ENCODE measurements around the gene HSPB7. TPM values are rescaled to one million over a fixed set of nuclear protein-coding genes. Genes with fewer than 3 reads are reported as not detected.

HSPB7 gene
- total RNA-seq, 6 experiments from 2014 or later, result 15.5 to 40.6 (median 33.0) TPM

GRCh38 chr1:15965228-15965767 is 52.5 kb downstream of the HSPB7 start:
- Mint-ChIP-seq H3K27ac (peak overlapping the region; percentile 72), H3K4me3 (peak overlapping the region; percentile 75; the same call in 1 of the 2 replicates), H3K36me3 (ENCODE audit: low read depth) (peaks cover 22% of the 10 kb centered on the region), H3K27me3 (ENCODE audit: insufficient read depth) (peaks cover 2% of the 10 kb centered on the region), H3K4me1 (ENCODE audit: low read depth) (peaks cover 62% of the 10 kb centered on the region), H3K9me3 (no peaks in the 10 kb centered on the region)
- no peak for TF ChIP-seq CTCF (IDR thresholded peaks at IDR 0.05)
- peak; percentile 45 for DNase-seq

Other genes with a start within 250 kb of the HSPB7 start
- 1 to 10 TPM in 5 of 6 experiments, under 1 TPM in 1; 0.75 to 1.8 (median 1.5) TPM for gene UQCRHL, start 210.4 kb downstream of the HSPB7 start, total RNA-seq (2021; fragmentation: NEBNext Ultra II Directional; extraction: Animal tissue kit (Norgen Biotek cat#: 25700))
- gene SPEN, start 170.3 kb downstream of the HSPB7 start, total RNA-seq (2021; fragmentation: NEBNext Ultra II Directional; extraction: Animal tissue kit (Norgen Biotek cat#: 25700)), result 10 to 100 TPM; 25.7 to 30.2 (median 27.6) TPM
- gene ZBTB17, start 41.9 kb downstream of the HSPB7 start, total RNA-seq (2021; fragmentation: NEBNext Ultra II Directional; extraction: Animal tissue kit (Norgen Biotek cat#: 25700)), result 10 to 100 TPM; 22.5 to 25.4 (median 24.1) TPM
- not detected for gene SRARP, start 13.8 kb downstream of the HSPB7 start, total RNA-seq (2021; fragmentation: NEBNext Ultra II Directional; extraction: Animal tissue kit (Norgen Biotek cat#: 25700))
- gene CLCNKA, start 4.0 kb upstream of the HSPB7 start, total RNA-seq (2021; fragmentation: NEBNext Ultra II Directional; extraction: Animal tissue kit (Norgen Biotek cat#: 25700)), result not detected
- gene CLCNKB, start 25.7 kb upstream of the HSPB7 start, total RNA-seq (2021; fragmentation: NEBNext Ultra II Directional; extraction: Animal tissue kit (Norgen Biotek cat#: 25700)), result under 1 TPM in 2 of 6 experiments, not detected in 4; 0.10 to 0.14 TPM
- gene FAM131C, start 55.6 kb upstream of the HSPB7 start, total RNA-seq (2021; fragmentation: NEBNext Ultra II Directional; extraction: Animal tissue kit (Norgen Biotek cat#: 25700)), result 1 to 10 TPM in 1 of 6 experiments, under 1 TPM in 5; 0.26 to 1.3 (median 0.74) TPM
- 100 to 1,000 TPM in 1 of 6 experiments, 10 to 100 TPM in 5; 77.3 to 106 (median 81.2) TPM for gene EPHA2, start 138.0 kb upstream of the HSPB7 start, total RNA-seq (2021; fragmentation: NEBNext Ultra II Directional; extraction: Animal tissue kit (Norgen Biotek cat#: 25700))
- gene ARHGEF19, start 194.6 kb upstream of the HSPB7 start, total RNA-seq (2021; fragmentation: NEBNext Ultra II Directional; extraction: Animal tissue kit (Norgen Biotek cat#: 25700)), result 1 to 10 TPM; 5.5 to 9.0 (median 7.2) TPM
- 10 to 100 TPM in 1 of 6 experiments, 1 to 10 TPM in 5; 6.5 to 11.8 (median 7.5) TPM for gene CPLANE2, start 219.1 kb upstream of the HSPB7 start, total RNA-seq (2021; fragmentation: NEBNext Ultra II Directional; extraction: Animal tissue kit (Norgen Biotek cat#: 25700))

Data from HFFc6 (cell line).